Diencephalon (tissue), 1 donor: Measurements from ENCODE around the gene RXFP3. TPM values are rescaled to one million over a fixed set of nuclear protein-coding genes. Genes with fewer than 3 reads are reported as not detected.

ENCODE experiments used
- small RNA-seq: library from RNA; depleted of rRNA; stranded (forward); fragments of <200 nt; gene quantifications from one replicate; pipeline ENCODE3, GENCODE V24; 2014
- total RNA-seq: library from RNA; depleted of rRNA; stranded (reverse); fragments of >200 nt; gene quantifications from one replicate; pipeline ENCODE4 v1.2.3, GENCODE V29; 2014

The RXFP3 gene, protein sequence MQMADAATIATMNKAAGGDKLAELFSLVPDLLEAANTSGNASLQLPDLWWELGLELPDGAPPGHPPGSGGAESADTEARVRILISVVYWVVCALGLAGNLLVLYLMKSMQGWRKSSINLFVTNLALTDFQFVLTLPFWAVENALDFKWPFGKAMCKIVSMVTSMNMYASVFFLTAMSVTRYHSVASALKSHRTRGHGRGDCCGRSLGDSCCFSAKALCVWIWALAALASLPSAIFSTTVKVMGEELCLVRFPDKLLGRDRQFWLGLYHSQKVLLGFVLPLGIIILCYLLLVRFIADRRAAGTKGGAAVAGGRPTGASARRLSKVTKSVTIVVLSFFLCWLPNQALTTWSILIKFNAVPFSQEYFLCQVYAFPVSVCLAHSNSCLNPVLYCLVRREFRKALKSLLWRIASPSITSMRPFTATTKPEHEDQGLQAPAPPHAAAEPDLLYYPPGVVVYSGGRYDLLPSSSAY
- 3.0 TPM for total RNA-seq

DNA sequence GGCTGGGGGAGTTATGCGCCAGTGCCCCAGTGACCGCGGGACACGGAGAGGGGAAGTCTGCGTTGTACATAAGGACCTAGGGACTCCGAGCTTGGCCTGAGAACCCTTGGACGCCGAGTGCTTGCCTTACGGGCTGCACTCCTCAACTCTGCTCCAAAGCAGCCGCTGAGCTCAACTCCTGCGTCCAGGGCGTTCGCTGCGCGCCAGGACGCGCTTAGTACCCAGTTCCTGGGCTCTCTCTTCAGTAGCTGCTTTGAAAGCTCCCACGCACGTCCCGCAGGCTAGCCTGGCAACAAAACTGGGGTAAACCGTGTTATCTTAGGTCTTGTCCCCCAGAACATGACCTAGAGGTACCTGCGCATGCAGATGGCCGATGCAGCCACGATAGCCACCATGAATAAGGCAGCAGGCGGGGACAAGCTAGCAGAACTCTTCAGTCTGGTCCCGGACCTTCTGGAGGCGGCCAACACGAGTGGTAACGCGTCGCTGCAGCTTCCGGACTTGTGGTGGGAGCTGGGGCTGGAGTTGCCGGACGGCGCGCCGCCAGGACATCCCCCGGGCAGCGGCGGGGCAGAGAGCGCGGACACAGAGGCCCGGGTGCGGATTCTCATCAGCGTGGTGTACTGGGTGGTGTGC lies at the start of gene RXFP3:
TSS of gene RXFP3 (plus strand) at position 6 of the 636 bp plus-strand sequence. CDS start at position 361, 355 bp downstream.

DNA sequence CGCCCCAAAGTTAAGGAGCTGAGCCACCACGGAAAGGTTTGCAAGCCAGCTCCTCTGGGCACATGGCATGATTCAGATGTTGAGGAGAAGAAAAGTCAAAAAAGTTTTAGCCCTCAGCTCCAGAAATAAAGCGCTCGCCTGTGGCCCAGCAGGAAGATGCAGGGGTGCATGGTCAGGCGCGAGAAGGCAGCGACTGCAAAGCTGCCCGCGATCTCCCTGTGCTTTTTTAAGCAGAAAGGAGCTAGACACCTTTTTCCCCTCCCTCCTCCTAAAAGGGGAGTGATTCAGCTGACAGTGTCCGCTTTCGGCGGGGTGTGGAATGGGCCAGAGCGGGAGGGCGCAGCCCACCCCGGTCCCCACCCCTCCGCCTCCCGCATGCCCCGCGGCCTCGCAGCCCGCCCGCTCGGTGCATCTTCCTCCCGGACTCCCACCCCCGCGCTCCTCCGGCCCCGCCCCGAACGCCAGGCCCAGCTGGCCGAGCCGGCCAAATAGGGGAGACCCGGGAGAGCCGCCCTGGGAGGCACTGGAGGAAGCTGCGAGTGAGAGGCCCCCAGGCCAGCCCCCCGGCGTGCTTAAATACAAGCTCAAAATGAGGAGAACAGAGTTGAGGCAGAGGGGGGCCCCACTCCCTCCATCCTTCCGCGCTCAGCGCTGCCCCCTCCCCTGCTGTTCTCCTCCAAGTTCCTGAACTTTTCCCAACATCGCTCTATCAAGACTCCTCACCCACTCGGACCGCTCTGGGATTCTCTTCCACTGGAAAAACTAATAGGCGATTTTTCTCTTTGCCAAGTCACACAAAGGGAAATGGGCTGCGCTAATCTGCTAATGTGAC lies 44.2 kb upstream of the RXFP3 start, which contains the start of gene ADAMTS12:
TSS of gene ADAMTS12 (minus strand) at position 203 of the 832 bp plus-strand sequence. CDS start at position 69, 134 bp downstream.

DNA sequence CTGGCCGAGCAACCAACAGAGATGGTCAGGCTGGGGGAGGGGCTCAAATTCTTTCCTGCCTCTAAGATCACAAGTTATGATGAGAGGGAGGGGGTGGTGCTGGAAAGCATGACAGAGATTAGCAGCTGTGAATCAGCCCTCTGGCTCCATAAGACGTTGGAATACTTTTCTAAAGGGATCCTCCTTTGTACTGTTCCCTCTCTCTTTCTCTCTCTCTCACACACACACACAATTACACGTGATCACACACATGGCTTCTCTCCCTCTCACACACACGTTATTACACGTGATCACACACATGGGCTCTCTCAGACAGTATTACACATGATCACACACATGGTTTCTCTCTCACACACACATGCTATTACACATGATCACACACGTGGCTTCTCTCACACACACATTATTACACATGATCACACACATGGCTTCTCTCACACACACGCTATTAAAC lies 48.5 kb downstream of the RXFP3 start, which contains the start of gene SLC45A2:
TSS of gene SLC45A2 (minus strand) at position 23 of the 454 bp plus-strand sequence. CDS start 110 bp downstream, outside the sequence.

Small RNA genes within 50 kb of the gene (small RNA-seq; reads per million reads assigned to genes)
- not detected for gene RNU6-923P

Other genes starting within 250 kb of the RXFP3 start
- gene ADAMTS12, start 44.4 kb upstream of the RXFP3 start, total RNA-seq, result 5.8 TPM
- gene SLC45A2, start 48.3 kb downstream of the RXFP3 start, total RNA-seq, result 0.23 TPM
- 16.1 TPM for gene AMACR, start 71.7 kb downstream of the RXFP3 start, total RNA-seq
- gene C1QTNF3, start 106.8 kb downstream of the RXFP3 start, total RNA-seq, result 16.1 TPM